GM18867 (cell line): Measurements from ENCODE around the gene DRD4.

Source experiments
- ATAC-seq: cut with Tn5 transposase; IDR thresholded peaks from one replicate; pipeline ENCODE4 v1.9.1; 2021; ENCODE audit warnings: mild to moderate bottlenecking, moderate library complexity; ENCODE audit not compliant: unreplicated experiment

DRD4 gene

GRCh38 chr11:636511-637332 is at the start of gene DRD4:
Gene DRD4 (plus strand): TSS chr11:637269. CDS start chr11:637305, 36 bp downstream.
- ATAC-seq = no peak

GRCh38 chr11:587546-587945 is 49.5 kb upstream of the DRD4 start:
- ATAC-seq = no peak

DNA sequence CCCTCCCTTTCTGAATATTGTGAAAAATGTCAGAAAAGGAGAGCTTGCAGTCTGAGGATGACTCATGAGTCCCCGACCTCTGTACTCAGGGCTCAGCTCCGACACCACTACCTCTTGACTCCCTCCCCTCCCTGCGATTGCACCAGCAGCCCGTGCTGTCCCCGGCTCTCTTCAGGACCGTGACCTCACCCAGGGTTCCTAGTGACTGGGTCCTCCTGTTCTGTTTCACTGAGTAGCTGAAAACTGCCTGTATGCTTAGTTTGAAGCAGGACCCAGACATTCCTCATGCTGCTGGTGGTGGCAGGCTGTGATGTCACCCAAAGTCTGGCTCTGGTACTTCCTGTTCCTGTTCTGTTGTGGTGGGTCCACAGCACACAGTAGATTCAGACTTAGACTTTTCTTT is 49.1 kb upstream of the DRD4 start:
- no peak for ATAC-seq

GRCh38 chr11:589798-590197 is 47.3 kb upstream of the DRD4 start:
- ATAC-seq = no peak

DNA sequence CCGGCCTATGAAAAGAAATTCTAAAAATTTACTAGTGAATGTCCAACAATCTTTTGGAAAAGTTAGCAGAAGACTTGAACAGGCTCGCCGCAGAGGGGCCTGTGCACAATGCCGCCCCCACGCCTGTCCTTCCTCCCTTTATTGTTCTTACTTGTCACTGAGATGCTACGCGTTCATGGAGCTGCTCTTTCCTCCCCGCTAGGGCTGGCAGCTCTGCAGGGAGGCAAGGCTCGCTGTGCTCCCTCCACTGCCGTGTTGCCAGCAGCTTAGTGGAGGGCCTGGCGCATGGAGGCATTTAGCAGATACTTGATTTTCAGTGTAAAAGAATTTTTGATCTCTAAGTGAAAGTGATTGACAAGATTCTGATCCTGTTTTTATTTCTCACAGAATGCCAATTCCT is 46.1 kb upstream of the DRD4 start:
- no peak for ATAC-seq

GRCh38 chr11:592501-592900 is 44.6 kb upstream of the DRD4 start:
- no peak for ATAC-seq

GRCh38 chr11:592918-593317 is 44.2 kb upstream of the DRD4 start:
- ATAC-seq = no peak

DNA sequence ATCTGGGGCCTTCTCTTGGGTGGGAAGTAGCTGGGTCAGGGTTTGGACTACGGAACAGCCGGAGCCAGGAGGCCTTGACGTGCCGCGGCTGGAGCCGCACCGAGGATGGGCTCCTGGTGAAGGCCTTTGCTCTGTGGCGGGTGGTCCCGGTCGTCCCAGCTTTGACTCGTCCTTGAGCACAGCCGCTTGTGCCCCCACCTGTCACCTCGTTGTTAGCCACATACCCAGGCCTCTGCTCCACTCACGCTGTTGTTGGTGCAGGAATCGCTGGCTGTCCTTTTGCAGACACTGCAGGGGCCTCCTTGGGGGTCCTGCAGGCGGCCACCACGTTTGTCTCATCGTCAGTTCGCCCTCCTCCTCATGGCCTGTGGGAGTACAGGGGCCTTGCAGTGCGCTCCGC is 43.7 kb upstream of the DRD4 start:
- ATAC-seq = no peak

GRCh38 chr11:595400-595799 is 41.7 kb upstream of the DRD4 start:
- no peak for ATAC-seq

GRCh38 chr11:596374-596773 is 40.7 kb upstream of the DRD4 start:
- no peak for ATAC-seq

GRCh38 chr11:597166-597725 is 39.8 kb upstream of the DRD4 start:
- no peak for ATAC-seq

- no peak for ATAC-seq
These were observed 38.9 kb upstream of the DRD4 start for GRCh38 chr11:598005-598680.

GRCh38 chr11:601573-602245 is 35.4 kb upstream of the DRD4 start:
- ATAC-seq = no peak

DNA sequence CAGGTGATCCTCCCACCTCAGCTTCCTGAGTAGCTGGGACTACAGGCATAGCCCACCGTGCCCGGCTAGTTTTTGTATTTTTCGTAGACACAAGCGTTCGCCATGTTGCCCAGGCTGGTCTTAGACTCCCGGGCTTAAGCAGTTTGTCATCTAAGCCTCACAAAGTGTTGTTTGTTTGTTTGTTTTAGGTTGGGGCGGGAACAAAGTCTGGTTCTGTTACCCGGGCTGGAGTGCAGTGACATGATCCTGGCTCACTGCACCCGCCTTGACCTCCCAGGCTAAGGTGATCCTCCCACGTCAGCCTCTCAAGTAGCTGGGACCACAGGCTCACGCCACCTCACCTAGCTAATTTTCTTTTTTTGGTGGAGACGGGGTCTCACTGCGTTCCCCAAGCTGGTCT is 33.9 kb upstream of the DRD4 start:
- no peak for ATAC-seq

- no peak for ATAC-seq
These were observed 31.6 kb upstream of the DRD4 start for GRCh38 chr11:605286-606129.

DNA sequence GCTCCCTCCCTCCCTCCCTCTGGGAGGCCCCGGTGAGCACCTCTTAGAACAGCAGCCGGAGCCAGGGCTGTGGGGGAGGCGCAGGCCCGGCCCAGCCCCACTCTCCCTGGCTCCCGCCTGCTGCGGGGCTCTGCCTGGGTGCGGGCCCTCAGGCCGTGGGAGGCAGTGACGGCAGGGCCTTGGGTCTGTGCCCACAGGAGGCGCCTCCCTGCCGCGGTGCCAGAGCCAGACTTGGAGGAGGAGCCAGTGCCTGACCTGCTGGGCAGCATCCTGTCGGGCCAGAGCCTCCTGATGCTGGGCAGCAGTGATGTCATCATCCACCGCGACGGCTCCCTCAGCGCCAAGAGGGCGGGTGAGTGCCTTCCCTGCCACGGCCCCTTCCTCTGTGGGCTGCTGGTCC is 30.8 kb upstream of the DRD4 start:
- no peak for ATAC-seq

GRCh38 chr11:607020-607780 is 29.9 kb upstream of the DRD4 start:
- no peak for ATAC-seq

DNA sequence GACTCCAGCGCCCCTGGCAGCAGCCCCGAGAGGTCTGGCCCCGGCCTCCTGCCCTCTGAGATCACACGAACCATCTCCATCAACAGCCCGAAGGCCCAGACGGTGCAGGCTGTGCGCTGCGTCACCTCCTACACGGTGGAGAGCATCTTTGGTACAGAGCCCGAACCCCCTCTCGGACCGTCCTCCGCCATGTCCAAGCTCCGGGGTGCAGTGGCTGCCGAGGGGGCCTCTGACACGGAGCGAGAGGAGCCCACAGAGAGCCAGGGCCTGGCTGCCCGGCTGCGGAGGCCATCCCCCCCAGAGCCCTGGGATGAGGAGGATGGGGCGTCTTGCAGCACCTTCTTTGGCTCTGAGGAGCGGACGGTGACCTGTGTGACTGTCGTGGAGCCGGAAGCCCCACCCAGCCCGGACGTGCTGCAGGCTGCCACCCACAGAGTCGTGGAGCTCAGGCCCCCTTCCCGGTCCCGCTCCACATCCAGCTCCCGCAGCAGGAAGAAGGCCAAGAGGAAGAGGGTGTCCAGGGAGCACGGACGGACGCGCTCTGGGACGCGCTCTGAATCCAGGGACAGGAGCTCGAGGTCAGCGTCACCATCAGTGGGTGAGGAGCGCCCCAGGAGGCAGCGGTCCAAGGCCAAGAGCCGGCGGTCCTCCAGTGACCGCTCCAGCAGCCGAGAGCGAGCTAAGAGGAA is 29.0 kb upstream of the DRD4 start:
- ATAC-seq = no peak

DNA sequence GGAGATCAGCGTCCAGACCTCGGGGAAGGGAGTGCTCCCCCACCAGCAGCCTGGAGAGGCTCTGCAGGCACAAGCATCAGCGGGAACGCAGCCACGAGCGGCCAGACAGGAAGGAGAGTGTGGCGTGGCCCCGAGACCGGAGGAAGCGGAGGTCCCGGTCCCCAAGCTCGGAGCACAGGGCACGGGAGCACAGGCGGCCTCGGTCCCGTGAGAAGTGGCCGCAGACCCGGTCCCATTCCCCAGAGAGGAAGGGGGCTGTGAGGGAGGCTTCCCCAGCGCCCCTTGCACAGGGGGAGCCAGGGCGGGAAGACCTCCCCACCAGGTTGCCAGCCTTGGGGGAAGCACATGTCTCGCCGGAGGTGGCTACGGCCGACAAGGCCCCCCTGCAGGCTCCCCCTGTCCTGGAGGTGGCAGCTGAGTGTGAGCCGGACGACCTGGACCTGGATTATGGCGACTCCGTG is 28.2 kb upstream of the DRD4 start:
- no peak for ATAC-seq
